GM12872 (cell line): ENCODE measurements around the gene BGN.

Experiments
- CTCF ChIP-seq: IDR thresholded peaks from 3 replicates; pipeline ENCODE4 v1.5.1; 2011; ENCODE audit warnings: low read depth, mild to moderate bottlenecking, low read length, moderate library complexity; ENCODE audit not compliant: insufficient read depth

Gene BGN

GRCh38 chrX:153500676-153501280 is 6.0 kb downstream of the BGN start:
- TF ChIP-seq CTCF = no peak

GRCh38 chrX:153501530-153501929 is 6.8 kb downstream of the BGN start:
- TF ChIP-seq CTCF = no peak

GRCh38 chrX:153502131-153502530 is 7.4 kb downstream of the BGN start:
- no peak for TF ChIP-seq CTCF

GRCh38 chrX:153502796-153503195 is 8.0 kb downstream of the BGN start:
- TF ChIP-seq CTCF = no peak

- TF ChIP-seq CTCF = no peak
Observed at GRCh38 chrX:153504445-153505016, 9.8 kb downstream of the BGN start.

- no peak for TF ChIP-seq CTCF
Observed at GRCh38 chrX:153505361-153505760, 10.6 kb downstream of the BGN start.

- peak; percentile 77 for TF ChIP-seq CTCF
Observed at GRCh38 chrX:153507484-153508178, 12.9 kb downstream of the BGN start.
